Measurements from ENCODE around the gene CACNB2.

Gene CACNB2

GRCh38 chr10:18469125-18469524, 328.9 kb downstream of the CACNB2 start:
- no peak for DNase-seq

DNA sequence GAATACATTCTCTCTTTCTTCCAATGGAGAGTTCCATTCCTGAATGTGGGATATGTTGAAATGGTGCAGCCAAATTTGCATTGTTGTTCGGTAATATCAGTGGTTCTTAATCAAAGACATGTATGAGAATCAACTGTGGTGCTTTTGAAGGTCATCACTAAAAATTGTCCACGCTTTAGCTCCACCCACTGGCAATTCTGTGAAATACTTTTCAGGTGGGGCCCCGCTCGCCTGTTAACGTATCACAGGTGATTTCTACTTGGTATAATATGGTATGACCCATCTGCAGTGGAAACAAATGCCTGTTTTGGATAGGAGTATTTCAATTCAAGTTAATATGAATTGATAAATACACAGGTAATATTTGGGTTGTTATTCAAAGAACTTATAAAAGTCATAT, 332.8 kb downstream of the CACNB2 start:
- DNase-seq, result no peak

- DNase-seq, result no peak
Observed at GRCh38 chr10:18473424-18474117, 333.3 kb downstream of the CACNB2 start.

DNA sequence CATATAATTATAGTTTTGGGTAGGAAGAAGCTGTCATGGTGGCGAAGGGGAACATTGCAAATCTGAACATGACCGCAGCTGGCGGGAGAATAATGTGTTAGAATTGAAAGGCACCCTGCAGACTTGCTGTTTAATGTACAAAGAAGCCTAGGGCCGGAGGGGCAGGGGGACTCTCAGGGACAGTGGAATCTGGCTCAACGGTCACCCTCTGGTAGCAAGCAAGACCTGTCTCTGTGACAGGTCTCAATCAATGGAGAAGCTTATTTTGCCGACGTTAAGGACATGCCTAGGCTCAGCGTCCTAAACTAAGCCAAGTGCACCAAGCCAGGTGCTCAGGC, 333.9 kb downstream of the CACNB2 start:
- DNase-seq, result no peak

DNA sequence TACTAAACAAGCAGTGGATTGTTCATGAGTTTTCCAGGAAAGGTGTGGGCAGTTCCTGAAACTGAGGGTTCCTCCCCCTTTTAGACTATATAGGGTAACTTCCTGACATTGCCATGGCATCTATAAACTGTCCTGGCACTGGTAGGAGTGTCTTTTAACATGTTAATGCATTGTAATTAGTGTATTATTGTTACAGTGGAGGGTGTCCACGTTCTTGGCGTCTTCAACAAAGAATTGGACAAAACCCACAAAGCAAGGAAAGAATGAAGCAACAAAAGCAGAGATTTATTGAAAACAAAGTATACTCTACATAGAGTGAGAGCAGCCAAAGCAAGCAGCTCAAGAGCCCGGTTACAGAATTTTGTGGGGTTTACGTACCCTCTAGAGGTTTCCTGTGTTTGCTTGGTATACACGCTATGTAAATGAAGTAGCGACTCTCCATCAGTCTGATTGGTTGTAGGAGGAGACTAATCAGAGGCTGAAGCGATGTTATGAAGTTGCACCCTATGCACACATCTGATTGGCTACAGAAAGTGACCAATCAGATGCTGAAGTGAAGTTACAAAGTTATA, 335.9 kb downstream of the CACNB2 start:
- DNase-seq, result no peak

DNA sequence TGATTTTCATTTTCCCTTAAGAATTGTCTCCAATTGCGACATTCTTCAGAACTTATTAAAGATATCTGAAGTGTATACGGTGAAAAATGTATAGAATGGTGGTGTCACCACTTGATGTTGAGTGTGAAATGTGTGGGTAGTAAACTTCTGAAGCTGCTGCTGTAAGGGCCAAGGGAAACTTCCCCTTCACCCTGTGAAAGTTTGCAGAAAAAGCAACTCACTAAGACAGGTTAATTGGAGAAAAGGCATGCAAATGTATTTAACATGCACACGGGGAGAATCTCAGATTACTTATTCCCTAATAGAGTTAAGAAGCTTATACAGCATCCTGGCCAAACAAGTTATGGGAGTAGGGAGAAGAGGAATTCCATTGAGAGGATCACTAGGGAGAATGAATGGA, 338.1 kb downstream of the CACNB2 start:
- DNase-seq, result no peak

DNA sequence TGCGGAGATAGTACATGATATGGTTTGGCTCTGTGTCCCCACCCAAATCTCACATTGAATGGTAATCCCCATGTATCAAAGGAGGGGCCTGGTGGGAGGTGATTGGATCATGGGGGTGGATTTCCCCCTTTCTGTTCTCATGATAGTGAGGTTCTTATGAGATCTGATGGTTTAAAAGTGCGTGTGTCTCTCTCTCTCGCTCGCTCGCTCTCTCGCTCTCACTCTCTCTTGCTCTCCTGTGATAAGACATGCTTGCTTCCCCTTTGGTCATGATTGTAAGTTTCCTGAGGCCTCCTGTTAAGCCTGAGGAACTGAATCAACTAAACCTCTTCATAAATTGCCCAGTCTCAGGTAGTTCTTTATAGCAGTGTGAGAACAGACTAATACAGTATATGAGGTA, 339.3 kb downstream of the CACNB2 start:
- no peak for DNase-seq

- no peak for DNase-seq
Observed at GRCh38 chr10:18483516-18484186, 343.4 kb downstream of the CACNB2 start.

- DNase-seq, result no peak
Observed at GRCh38 chr10:18486438-18486837, 346.2 kb downstream of the CACNB2 start.

GRCh38 chr10:18490755-18491154, 350.5 kb downstream of the CACNB2 start:
- no peak for DNase-seq

GRCh38 chr10:18497806-18498369, 357.7 kb downstream of the CACNB2 start:
- DNase-seq, result no peak

- DNase-seq, result no peak
Observed at GRCh38 chr10:18498998-18499397, 358.8 kb downstream of the CACNB2 start.

GRCh38 chr10:18500576-18500975, 360.4 kb downstream of the CACNB2 start:
- no peak for DNase-seq

DNA sequence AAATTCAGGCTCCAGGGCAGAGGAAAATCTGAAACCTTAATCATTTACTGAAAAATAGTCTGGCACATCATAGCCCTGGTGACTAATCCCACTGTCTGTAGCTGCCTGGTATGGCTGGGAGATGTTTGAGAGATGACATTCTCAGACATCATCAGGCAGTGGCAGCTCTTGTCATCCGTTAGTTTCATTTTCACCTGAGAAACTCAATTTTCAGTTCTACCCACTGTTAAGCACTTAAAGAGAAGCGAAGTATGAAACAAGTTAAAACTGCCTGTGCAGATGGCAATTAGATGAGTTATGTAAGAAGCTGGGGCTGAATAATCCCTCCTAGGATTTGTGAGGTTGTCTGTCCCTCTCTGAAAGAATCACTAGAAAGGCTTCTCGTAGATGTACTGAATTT, 361.0 kb downstream of the CACNB2 start:
- no peak for DNase-seq

DNA sequence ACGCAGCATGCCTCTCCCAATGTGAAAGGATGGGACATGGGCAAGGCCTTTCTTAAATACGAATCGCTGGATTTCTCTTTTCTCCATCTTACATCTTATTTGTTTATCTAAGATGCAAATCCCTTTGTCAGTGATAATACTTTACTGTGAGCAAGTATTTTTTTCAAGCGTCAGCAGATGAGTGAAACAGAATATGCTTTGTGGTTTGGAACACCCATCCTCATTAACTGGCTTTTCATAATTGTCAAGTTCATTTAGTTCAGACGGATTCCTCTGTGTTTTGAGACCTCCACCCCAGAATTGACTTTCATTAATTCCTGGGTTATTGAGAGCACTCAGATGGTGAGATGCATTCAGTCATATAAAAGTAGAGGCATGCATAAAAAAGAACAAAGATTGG, 361.4 kb downstream of the CACNB2 start:
- no peak for DNase-seq

- no peak for DNase-seq
Observed at GRCh38 chr10:18504161-18504560, 363.9 kb downstream of the CACNB2 start.

DNA sequence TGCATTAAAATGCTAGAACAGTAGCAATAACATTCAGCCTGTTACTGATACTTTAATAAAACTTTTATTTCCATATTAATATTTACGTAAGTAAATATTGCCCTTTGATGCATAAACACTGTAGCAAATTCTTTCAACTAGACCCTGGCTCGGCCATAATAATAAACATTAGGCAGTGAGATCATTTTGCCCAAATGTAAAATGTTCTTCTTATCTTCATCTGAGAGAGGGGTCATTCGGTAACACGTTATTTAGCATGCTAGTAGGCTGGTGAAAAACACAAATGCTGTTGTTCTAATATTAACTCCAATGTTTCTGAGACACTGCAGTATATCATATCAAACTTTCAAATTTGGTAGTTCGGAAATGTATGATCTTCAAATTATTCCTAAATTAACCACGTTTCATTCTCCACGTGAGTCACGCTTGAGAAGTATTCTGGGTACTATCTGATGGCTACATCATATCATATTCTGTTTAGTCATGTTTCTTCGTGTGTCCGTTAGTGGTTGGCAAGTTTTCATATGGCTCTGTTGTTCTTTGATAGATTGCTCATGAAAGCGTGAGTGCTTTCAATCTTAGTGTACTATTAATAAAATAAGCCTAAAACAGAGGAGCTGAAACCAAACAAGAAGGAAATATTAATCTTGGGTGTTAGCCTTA, 365.4 kb downstream of the CACNB2 start:
- no peak for DNase-seq

DNA sequence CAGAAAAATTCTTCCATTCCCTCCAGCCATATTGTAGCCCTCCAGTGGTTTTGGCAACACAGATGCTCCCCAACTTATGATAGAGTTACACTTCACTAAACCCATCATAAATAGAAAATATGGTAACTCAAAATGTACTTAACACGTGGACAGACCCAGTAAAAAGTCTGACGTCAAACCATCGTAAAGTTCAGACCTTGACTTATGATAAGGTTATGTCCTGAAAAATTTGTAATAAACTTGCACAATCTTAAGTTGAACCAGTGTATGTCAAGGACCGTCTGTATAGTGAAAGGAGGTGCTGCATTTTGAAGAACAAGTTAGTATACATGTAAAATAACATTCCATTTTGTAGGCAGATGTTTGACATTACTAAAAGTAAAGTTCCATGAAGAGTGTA, 368.4 kb downstream of the CACNB2 start:
- DNase-seq, result no peak

DNA sequence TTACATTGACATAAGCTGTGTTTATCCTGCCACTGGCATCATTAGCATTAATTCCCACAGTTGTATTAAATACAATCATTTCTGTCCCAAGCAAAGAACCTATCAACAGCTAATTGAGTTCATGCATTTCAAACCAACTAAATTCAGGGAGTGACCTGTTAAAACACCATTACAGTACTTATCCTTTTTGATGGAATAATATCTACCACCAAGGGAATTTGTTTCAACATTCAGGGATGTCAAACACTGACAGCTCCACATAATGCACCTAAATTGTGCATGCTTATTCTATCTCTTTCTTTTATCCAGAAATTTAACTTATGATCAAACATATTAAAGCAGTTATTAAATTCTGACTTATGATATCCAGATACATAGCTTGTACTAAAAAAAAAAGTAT, 374.3 kb downstream of the CACNB2 start:
- no peak for DNase-seq

- no peak for DNase-seq
Observed at GRCh38 chr10:18516851-18517250, 376.6 kb downstream of the CACNB2 start.

DNA sequence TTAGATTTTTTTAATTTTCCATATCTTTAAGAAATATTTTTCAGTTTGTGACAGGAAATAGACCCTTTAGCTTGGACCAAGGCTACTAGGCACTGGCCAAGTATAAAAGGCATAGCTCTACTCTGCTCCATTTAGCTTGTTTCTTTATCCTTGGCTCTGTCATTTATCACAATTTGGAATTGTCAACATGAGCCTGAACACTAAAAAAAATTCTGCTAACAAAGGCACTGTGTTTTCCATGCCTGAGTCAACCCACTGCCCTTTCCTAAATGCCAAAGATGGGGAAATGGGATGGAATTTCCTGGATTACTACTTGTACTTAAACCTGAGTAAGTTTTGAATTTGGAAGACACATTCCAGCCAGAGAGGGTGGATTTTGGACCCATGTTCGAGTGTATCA, 382.8 kb downstream of the CACNB2 start:
- DNase-seq, result no peak

- no peak for DNase-seq
Observed at GRCh38 chr10:18523858-18524257, 383.6 kb downstream of the CACNB2 start.

GRCh38 chr10:18527687-18528086, 387.5 kb downstream of the CACNB2 start:
- DNase-seq, result no peak

GRCh38 chr10:18528292-18528691, 388.1 kb downstream of the CACNB2 start:
- DNase-seq, result no peak
